PC-9 (cell line): ENCODE results near the gene TTC7B.

ENCODE experiments used
- CTCF ChIP-seq: fragments of 200-600 bp; sonication (generic); conservative IDR thresholded peaks from 2 replicates; pipeline ENCODE4 v1.6.1; 2017; ENCODE audit warnings: mixed run types, antibody characterized with exemption, mild to moderate bottlenecking, moderate library complexity
- EZH2 ChIP-seq: fragments of 200-600 bp; sonication (generic); IDR thresholded peaks from 2 replicates; pipeline ENCODE4 v1.8.0; 2017; ENCODE audit warnings: antibody characterized with exemption, low read depth

- TF ChIP-seq CTCF, result no peak
- TF ChIP-seq EZH2, result no peak
These were observed 340.9 kb downstream of the TTC7B start for GRCh38 chr14:90475298-90475697.
